NCI-H1417 (cell line): ENCODE data around the gene ZNF462.

Source experiments
- DNase-seq, 3 experiments: peaks; one replicate each; lab custom pipeline; 2025; lab: John Stamatoyannopoulos, UW

ZNF462 gene

GRCh38 chr9:106864373-106865143, 1.6 kb downstream of the ZNF462 start:
- DNase-seq, result peak; percentile 22 to 85 (median 74)

- peak in 1 of 3 experiments; percentile 43 for DNase-seq
These were observed 3.3 kb downstream of the ZNF462 start for GRCh38 chr9:106866243-106866642.

GRCh38 chr9:106867286-106867685, 4.3 kb downstream of the ZNF462 start:
- no peak for DNase-seq

- DNase-seq, result no peak
These were observed 5.1 kb downstream of the ZNF462 start for GRCh38 chr9:106868087-106868486.

DNA sequence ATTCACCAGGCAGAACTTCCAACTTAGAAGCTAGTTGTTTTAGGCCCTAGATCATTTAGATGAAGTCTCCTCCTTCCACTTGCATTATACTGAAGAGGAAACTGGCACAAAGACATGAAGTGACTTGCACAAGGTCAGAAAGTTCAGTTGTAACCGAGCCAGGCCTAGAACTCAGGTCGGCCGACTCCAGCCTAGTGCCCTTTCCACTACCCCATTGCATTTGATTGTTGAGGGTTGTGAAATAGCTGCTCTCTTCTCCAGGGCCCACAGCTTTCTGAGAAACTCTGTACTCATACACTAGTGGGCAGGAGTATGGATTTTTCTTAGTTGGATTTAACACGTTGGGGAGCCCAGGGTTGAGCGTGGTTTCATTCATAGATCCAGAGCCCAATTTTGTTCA, 5.6 kb downstream of the ZNF462 start:
- DNase-seq, result no peak

GRCh38 chr9:106869028-106869427, 6.1 kb downstream of the ZNF462 start:
- DNase-seq, result no peak

- DNase-seq, result no peak
These were observed 6.5 kb downstream of the ZNF462 start for GRCh38 chr9:106869458-106869857.

- DNase-seq, result no peak
These were observed 9.7 kb downstream of the ZNF462 start for GRCh38 chr9:106872641-106873040.

DNA sequence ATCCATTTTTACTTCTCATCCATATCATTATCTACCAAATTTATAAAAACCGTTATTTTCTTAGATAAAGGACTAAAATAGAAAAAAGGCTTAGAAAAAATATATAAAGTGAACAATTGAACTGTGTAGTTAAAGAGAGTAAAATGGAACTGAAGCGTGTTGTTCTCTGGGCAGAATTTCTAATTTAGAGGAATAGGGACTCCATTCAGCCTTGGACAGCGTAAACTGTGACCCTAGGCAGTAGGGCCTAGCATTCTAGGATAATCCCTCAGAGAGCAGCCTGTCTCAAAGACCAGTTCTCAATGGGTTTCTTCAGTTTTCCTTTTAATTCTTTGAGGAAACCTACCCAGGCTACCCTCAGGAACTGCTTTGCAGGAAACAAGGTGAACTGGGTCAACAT, 11.1 kb downstream of the ZNF462 start:
- DNase-seq, result no peak

- no peak for DNase-seq
These were observed 11.7 kb downstream of the ZNF462 start for GRCh38 chr9:106874652-106875051.

DNA sequence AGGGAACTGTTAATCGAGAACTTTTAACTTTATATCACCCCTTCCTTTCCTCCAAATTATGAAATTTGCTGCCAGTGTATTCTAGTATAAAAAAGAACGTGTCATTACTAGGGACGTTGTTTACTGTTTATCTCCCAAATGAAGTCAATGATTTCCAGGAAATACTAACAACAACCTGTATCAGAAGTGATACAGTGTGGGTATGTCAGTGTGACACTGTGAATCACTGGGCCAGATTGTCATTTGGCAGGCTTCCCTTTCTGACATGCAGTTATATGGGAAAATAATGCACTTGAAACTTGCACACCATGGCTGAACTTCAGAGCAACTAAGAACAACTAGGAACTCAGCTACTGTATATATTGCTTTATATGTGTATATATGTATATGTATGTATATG, 12.6 kb downstream of the ZNF462 start:
- DNase-seq, result no peak

- DNase-seq, result no peak
These were observed 14.4 kb downstream of the ZNF462 start for GRCh38 chr9:106877345-106877744.

- no peak for DNase-seq
These were observed 15.3 kb downstream of the ZNF462 start for GRCh38 chr9:106878081-106878837.

DNA sequence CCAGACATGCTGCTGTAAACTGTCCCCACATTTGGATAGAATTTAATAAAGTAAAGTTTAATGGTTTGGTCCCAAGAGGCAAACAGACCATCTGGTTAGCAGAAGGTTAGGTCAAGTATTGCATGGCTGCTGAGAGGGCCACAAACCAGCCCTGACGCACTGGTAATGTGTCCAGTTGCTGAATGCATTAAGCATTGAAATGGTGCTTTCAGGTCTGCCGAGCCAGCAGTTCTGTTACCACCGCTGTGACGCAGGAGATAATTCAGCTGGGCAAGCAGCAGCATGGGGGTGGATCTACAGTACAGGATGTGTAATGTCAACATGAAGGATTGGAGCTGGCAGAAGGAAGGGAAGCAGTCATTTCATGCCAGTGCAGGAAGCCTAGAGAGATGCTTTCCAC, 16.0 kb downstream of the ZNF462 start:
- DNase-seq, result peak; percentile 52 to 84 (median 69)

DNA sequence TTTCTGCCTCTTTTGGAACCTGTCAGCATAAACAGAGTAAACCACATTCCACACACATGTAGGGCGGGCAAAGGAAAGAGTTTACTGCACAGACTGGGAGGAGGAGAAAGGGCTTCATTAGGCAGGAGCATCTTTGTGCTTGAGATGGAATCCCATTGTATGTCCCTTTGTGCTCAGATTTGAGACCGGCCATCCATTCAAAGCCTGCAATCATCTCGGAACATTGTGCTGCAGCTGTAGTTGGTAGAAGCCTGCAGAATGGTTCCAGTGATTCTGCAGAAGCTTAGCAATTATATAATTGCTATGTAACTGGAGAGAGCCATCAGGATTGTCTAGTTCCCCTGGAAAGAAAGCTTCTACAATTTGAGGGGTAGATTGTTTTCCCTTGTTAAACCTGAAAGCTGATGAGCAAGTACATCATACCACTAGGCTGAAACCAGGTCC, 16.5 kb downstream of the ZNF462 start:
- peak in 2 of 3 experiments; percentile 58 to 77 for DNase-seq

GRCh38 chr9:106880081-106880480, 17.1 kb downstream of the ZNF462 start:
- DNase-seq, result no peak

DNA sequence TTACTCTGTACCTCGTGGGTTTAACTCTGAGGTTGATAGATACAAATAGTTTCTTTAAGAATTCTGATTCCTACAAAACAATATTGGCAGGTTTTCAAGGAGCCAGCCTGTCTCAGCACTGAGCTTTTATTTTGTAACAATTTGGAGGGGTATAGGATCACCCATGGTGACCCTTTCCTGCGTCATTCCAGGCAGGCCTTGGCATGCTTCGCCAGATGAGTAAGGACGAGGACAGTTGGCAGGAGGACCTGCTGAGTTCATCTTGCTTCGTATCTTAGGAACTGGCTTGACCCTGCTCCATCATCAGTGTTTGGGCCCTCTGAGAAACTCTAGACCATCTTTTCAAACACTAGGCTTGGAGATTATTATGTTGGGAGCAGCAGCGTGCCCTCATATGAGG, 17.9 kb downstream of the ZNF462 start:
- DNase-seq, result no peak

DNA sequence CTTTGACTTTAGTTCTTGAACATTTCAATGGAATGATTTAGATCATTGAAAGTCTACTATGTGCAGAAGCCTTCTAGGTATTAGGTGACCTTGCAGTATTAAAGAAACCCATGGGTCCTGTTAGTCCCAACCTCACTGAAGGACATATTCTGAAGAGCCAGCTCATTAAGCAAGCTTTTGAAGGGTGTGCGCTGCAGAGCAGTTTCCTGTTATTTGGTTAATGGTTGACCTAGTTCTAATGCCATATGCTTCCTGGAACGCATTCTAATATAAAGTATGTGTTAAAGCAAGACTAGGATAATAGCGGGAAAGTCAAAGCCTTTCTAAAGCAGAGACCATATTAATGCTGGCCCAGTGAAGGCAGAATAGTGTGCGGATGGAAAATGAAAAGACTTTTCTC, 20.1 kb downstream of the ZNF462 start:
- no peak for DNase-seq

DNA sequence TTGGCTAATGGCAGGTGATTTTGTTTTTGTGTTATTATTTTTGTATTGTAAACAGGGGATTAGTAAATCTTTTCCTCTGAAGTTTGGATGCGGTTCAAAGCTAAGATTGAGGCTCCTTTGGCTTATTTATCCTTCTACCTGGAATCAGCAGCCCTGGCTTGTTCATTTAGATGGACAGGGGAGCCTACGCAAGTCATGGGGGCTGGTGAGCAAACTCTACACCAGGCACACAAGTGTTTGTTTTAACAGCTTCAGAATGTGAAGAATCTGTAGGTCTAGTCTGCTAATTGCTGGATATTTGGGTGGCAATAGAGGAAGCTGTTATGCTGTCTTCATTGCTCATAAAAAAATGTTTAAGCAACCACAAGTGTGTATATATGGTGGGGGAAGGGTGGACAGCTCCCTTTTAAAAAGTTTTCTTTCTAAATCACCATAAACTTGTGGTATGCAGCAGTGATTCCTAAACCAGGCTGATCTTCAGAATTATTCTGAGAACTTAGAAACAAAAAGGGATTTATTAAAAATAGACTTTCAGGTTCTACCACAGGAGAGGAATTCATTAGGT, 20.7 kb downstream of the ZNF462 start:
- no peak for DNase-seq

- no peak for DNase-seq
These were observed 22.5 kb downstream of the ZNF462 start for GRCh38 chr9:106885451-106885850.

GRCh38 chr9:106886111-106887046, 23.4 kb downstream of the ZNF462 start:
- no peak for DNase-seq

- no peak for DNase-seq
These were observed 24.1 kb downstream of the ZNF462 start for GRCh38 chr9:106887066-106887465.
